ENCODE results near the gene IFT122. TPM values are rescaled to one million over a fixed set of nuclear protein-coding genes. Genes with fewer than 3 reads are reported as not detected.

IFT122 gene
- total and polyA plus RNA-seq, 10 donors: 5.2 to 31.3 (median 18.1) TPM

- Histone ChIP-seq H3K27ac (peak overlapping the region in 7 of 8 donors; percentile 67 to 79 (median 72)), H3K4me1 (peaks cover 15 to 93% (median 59%) of the 10 kb centered on the region in 6 donors), H3K9me3 (no peaks in the 10 kb centered on the region), H3K27me3 (replicated peaks in 1 of 7) (no peaks in the 10 kb centered on the region), H3K4me3 (no peak overlapping the region), H3K36me3 (peaks cover 0 to 100% (median 44%) of the 10 kb centered on the region in 6 donors)
- TF ChIP-seq POLR2A (IDR thresholded peaks at IDR 0.05) (no peak), POLR2AphosphoS5 (IDR thresholded peaks at IDR 0.05) (peak; percentile 59 to 87 (median 81))
- DNase-seq: peak; percentile 88
- WGBS, 5 donors: 43 to 49% (median 45%) methylated on average over 13 to 18 of the region's 18 CpGs
- intact Hi-C loops (cut with DNase I; ENCODE audit: low total_unique reads): no loop called here
Observed at GRCh38 chr3:129560911-129561594, 121.0 kb downstream of the IFT122 start.

DNA sequence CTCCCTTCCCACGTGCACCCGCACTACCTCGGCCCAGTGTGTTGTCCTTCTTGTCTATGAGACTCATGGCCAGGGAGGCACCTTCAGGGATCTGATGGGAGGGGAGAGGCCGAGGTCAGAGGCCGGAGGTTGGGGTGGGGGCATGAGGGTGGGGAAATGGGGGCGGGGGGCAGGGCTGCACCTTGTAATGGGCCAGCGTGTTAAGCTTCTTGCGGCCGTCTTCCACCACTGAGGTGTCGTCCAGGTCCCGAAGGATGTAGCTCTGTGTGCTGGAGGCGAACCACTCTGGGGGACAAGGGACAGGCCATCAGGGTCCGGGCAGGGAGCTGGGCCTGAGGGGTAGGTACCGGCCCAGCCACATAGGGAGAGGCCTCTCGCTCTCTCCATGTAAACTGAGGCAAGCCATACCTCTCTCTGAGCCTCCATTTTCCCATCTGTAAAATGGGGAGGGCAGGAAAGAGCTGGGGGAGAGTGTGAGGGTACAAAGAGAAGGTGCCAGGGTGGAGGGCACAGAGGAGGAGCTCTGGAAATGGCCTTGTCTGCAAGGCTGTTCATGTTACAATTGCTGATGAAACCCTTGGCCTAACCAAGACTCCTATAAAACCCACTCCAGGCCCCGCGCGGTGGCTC lies 121.7 kb downstream of the IFT122 start:
- H3K4me1 ChIP-seq: peaks cover 15 to 97% (median 61%) of the 10 kb centered on the region in 6 donors
- no peak for TF ChIP-seq POLR2AphosphoS5 (IDR thresholded peaks at IDR 0.05)
- TF ChIP-seq CTCF (IDR thresholded peaks at IDR 0.05 in 8 of 11, conservative IDR thresholded peaks at IDR 0.05 in 3 of 11): no peak
- no peak for TF ChIP-seq POLR2A (IDR thresholded peaks at IDR 0.05)
- H3K27ac ChIP-seq: peak overlapping the region in 7 of 8 donors; percentile 67 to 79 (median 72)
- peaks cover 0 to 100% (median 41%) of the 10 kb centered on the region in 6 donors for H3K36me3 ChIP-seq
- H3K27me3 ChIP-seq (replicated peaks in 1 of 7): no peaks in the 10 kb centered on the region
- H3K4me3 ChIP-seq: no peak overlapping the region
- DNase-seq: no peak
- no peaks in the 10 kb centered on the region for H3K9me3 ChIP-seq
- WGBS, 5 donors: 66 to 88% (median 81%) methylated on average over 16 to 18 of the region's 18 CpGs
- intact Hi-C loops (cut with DNase I; ENCODE audit: low total_unique reads): no loop called here

DNA sequence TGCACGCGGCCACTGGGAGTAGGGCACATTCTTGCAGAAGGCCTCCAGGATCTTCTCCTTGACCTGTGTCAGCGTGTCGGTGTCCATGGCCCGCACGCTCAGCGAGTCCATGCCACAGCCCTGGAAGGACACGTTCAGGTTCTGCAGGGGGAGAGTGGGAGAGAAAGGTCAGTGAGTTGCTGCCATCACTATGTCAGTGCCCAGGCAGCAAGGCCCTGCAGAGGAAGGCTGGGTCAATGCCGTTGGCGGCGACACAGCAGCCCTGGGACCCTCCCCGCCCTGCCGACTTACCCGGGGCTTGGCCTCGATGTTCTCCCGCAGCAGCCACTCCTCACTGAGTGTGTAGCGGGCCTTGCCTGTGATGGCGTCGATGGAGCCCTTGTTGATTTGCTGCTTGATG lies 122.8 kb downstream of the IFT122 start:
- peak in 2 of 3 donors; percentile 29 to 63 for TF ChIP-seq POLR2AphosphoS5 (IDR thresholded peaks at IDR 0.05)
- no peak for TF ChIP-seq CTCF (IDR thresholded peaks at IDR 0.05 in 8 of 11, conservative IDR thresholded peaks at IDR 0.05 in 3 of 11)
- Histone ChIP-seq H3K27ac (peak overlapping the region in 2 of 8 donors; percentile 2 to 79), H3K4me3 (no peak overlapping the region), H3K27me3 (replicated peaks in 1 of 7) (no peaks in the 10 kb centered on the region), H3K9me3 (no peaks in the 10 kb centered on the region), H3K4me1 (peaks cover 15 to 100% (median 59%) of the 10 kb centered on the region in 6 donors), H3K36me3 (peaks cover 0 to 100% (median 39%) of the 10 kb centered on the region in 6 donors)
- DNase-seq: no peak
- WGBS, 5 donors: 73 to 100% (median 75%) methylated on average over 6 to 19 of the region's 19 CpGs
- intact Hi-C loops (cut with DNase I; ENCODE audit: low total_unique reads): no loop called here

GRCh38 chr3:129563332-129563731 lies 123.3 kb downstream of the IFT122 start:
- H3K4me1 ChIP-seq: peaks cover 12 to 100% (median 59%) of the 10 kb centered on the region in 6 donors
- 90 to 95% (median 91%) methylated on average over 9 to 12 of the region's 12 CpGs for WGBS, 5 donors

More at GRCh38 chr3:129563332-129563731, 123.3 kb downstream of the IFT122 start:
- no peaks in the 10 kb centered on the region for H3K27me3 ChIP-seq (replicated peaks in 1 of 7)
- no peak overlapping the region for H3K4me3 ChIP-seq
- peak overlapping the region in 5 of 8 donors; percentile 0 to 79 (median 50) for H3K27ac ChIP-seq
- no peak for TF ChIP-seq POLR2A (IDR thresholded peaks at IDR 0.05)
- TF ChIP-seq CTCF (IDR thresholded peaks at IDR 0.05 in 8 of 11, conservative IDR thresholded peaks at IDR 0.05 in 3 of 11): no peak
- H3K9me3 ChIP-seq: no peaks in the 10 kb centered on the region
- peaks cover 0 to 100% (median 38%) of the 10 kb centered on the region in 6 donors for H3K36me3 ChIP-seq
- DNase-seq: no peak
- intact Hi-C loops (cut with DNase I; ENCODE audit: low total_unique reads): no loop called here

Data from spleen (tissue), 11 donors.